HEK293T (cell line): ENCODE data around the gene RNF220.

Experiments used
- FOXA1 ChIP-seq: fragments of 450-650 bp; IDR thresholded peaks from 2 replicates; pipeline ENCODE4 v1.6.1; 2016; ENCODE audit warnings: mild to moderate bottlenecking
- FOXK2 ChIP-seq: fragments of 450-650 bp; IDR thresholded peaks from 2 replicates; pipeline ENCODE4 v1.6.1; 2016; ENCODE audit warnings: mild to moderate bottlenecking
- L3MBTL2 ChIP-seq: fragments of 450-650 bp; conservative IDR thresholded peaks from 2 replicates; pipeline ENCODE4 v1.6.1; 2016; ENCODE audit warnings: mild to moderate bottlenecking

DNA sequence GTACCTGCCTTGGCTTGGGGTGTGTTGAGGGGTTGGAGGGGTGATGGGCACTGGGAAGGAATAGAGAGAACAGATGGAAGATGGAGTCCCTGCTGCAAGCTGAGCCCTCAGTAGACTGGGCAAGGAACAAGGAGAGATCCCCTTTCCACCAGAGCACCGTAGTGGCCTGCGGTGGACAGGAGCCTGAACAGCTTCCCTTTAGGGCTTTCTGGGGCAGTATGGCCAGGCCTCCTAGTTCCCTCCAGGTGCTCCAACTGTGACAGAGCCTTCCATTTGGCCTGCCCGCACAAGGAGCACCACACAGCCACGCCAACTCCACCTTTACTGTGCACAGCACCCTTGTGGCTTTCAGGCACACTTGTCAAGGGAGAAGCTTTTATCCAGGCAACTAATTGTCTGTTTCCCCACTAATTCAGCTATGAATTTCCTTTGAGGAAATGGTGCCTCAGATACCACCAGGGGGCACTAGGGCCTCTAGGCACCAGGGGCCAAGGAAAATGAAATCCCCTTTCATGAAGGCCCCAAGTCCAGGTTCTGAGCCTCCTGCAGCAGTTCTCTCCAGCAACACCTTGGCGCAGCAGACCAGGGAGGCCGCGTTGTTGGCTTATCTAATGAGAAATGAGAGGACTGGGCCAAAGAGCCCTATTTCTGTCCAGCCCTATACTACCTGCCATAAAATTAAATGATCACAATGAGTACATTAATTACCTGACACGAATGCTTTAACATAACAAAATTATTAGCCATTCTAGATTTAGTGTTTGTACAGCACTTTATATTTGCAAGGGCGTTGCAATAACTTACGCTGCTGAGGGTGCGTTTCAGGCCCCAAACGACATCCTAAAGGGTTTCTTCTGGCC is 26.9 kb upstream of the RNF220 start:
- TF ChIP-seq FOXK2 (no peak), FOXA1 (no peak), L3MBTL2 (no peak)
